HEK293 (cell line): ENCODE measurements around the gene STMN1.

Experiments used
- CTCF ChIA-PET: fragments of 350-600 bp; formaldehyde crosslinking; extraction: SDS; loops from one replicate; lab custom pipeline; 2021; ENCODE audit warnings: antibody characterized with exemption; lab: Yijun Ruan, JAX
- POLR2A ChIA-PET: fragments of 300-600 bp; formaldehyde crosslinking; extraction: SDS; loops from one replicate; lab custom pipeline; 2020; ENCODE audit warnings: antibody characterized with exemption, inconsistent platforms; lab: Yijun Ruan, JAX
- H3K27ac ChIP-seq: fragments of 200-500 bp; sonication (Bioruptor generic); 2 replicates; pipeline ENCODE4 v1.5.1; 2014; ENCODE audit warnings: low read depth, low read length, control low read depth, inconsistent platforms; ENCODE audit errors: extremely low read depth
- H3K36me3 ChIP-seq, 2 experiments: fragments of 200-500 bp in 1 of 2; sonication (Bioruptor generic) in 1 of 2; 1 replicate in 1 of 2; 2 replicates in 1 of 2; pipeline ENCODE4 v1.5.1; 2014 to 2017; ENCODE audit warnings: inconsistent platforms in 2 of 2, low read length in 2 of 2; ENCODE audit not compliant: control insufficient read depth in 2 of 2, insufficient read depth in 1 of 2
- H3K4me1 ChIP-seq: fragments of 200-500 bp; sonication (Bioruptor generic); 2 replicates; pipeline ENCODE4 v1.5.1; 2014; ENCODE audit warnings: mild to moderate bottlenecking, low read length, inconsistent platforms; ENCODE audit not compliant: control insufficient read depth, insufficient read depth
- H3K4me3 ChIP-seq: 2 replicates; pipeline ENCODE4 v1.5.1; 2011; ENCODE audit warnings: low read depth, mild to moderate bottlenecking, control low read depth, low read length, moderate library complexity
- H3K9me3 ChIP-seq: fragments of 200-500 bp; sonication (Bioruptor generic); 2 replicates; pipeline ENCODE4 v1.5.1; 2014; ENCODE audit warnings: low read depth, low read length, inconsistent platforms; ENCODE audit not compliant: control insufficient read depth, insufficient read depth
- EGR2 ChIP-seq: fragments of 450-650 bp; formaldehyde crosslinking; IDR thresholded peaks from 2 replicates; pipeline ENCODE4 v1.5.1; 2016; ENCODE audit warnings: low read depth, missing biosample characterization, missing genetic modification characterization
- GLIS1 ChIP-seq: fragments of 450-650 bp; formaldehyde crosslinking; IDR thresholded peaks from 2 replicates; pipeline ENCODE4 v1.5.1; 2016; ENCODE audit warnings: missing biosample characterization, missing genetic modification characterization
- HOXD13 ChIP-seq: sonication (generic); formaldehyde crosslinking; IDR thresholded peaks from 2 replicates; pipeline ENCODE4 v1.8.0; 2022; ENCODE audit warnings: missing genetic modification reagents, borderline replicate concordance
- IKZF3 ChIP-seq: fragments of 450-650 bp; IDR thresholded peaks from 2 replicates; pipeline ENCODE4 v1.5.0; 2018; ENCODE audit warnings: missing biosample characterization, mild to moderate bottlenecking, missing genetic modification characterization, moderate library complexity
- KLF10 ChIP-seq: fragments of 450-650 bp; IDR thresholded peaks from 2 replicates; pipeline ENCODE4 v1.5.1; 2018; ENCODE audit warnings: missing biosample characterization, mild to moderate bottlenecking, missing genetic modification characterization
- YY1 ChIP-seq: fragments of 450-650 bp; formaldehyde crosslinking; IDR thresholded peaks from 2 replicates; pipeline ENCODE4 v1.5.1; 2018; ENCODE audit warnings: missing biosample characterization, missing genetic modification characterization
- ZNF121 ChIP-seq: fragments of 450-650 bp; formaldehyde crosslinking; IDR thresholded peaks from 2 replicates; pipeline ENCODE4 v1.5.1; 2016; ENCODE audit warnings: missing biosample characterization, missing genetic modification characterization
- ZNF211 ChIP-seq: fragments of 450-650 bp; formaldehyde crosslinking; IDR thresholded peaks from 2 replicates; pipeline ENCODE4 v1.5.1; 2016; ENCODE audit warnings: low read depth, missing biosample characterization, missing genetic modification characterization
- ZNF248 ChIP-seq: fragments of 450-650 bp; formaldehyde crosslinking; IDR thresholded peaks from 2 replicates; pipeline ENCODE4 v1.5.1; 2017; ENCODE audit warnings: missing biosample characterization, missing genetic modification characterization
- ZNF404 ChIP-seq: fragments of 450-650 bp; formaldehyde crosslinking; IDR thresholded peaks from 2 replicates; pipeline ENCODE4 v1.5.1; 2017; ENCODE audit warnings: missing biosample characterization, missing genetic modification characterization
- ZNF433 ChIP-seq: fragments of 450-650 bp; formaldehyde crosslinking; IDR thresholded peaks from 2 replicates; pipeline ENCODE4 v1.5.1; 2016; ENCODE audit warnings: missing biosample characterization, missing genetic modification characterization, low read depth
- ZNF48 ChIP-seq: fragments of 450-650 bp; formaldehyde crosslinking; IDR thresholded peaks from 2 replicates; pipeline ENCODE4 v1.5.1; 2016; ENCODE audit warnings: missing biosample characterization, missing genetic modification characterization
- ZNF501 ChIP-seq: fragments of 450-650 bp; formaldehyde crosslinking; IDR thresholded peaks from 2 replicates; pipeline ENCODE4 v1.5.1; 2016; ENCODE audit warnings: missing biosample characterization, missing genetic modification characterization
- ZNF664 ChIP-seq: fragments of 450-650 bp; formaldehyde crosslinking; IDR thresholded peaks from 2 replicates; pipeline ENCODE4 v1.5.1; 2016; ENCODE audit warnings: missing biosample characterization, missing genetic modification characterization
- TF ChIP-seq, protein P1 (sequence below): fragments of 450-650 bp; formaldehyde crosslinking; IDR thresholded peaks from 2 replicates; pipeline ENCODE4 v1.5.1; 2016; ENCODE audit warnings: missing biosample characterization, missing genetic modification characterization
- TF ChIP-seq, protein P2 (sequence below): fragments of 450-650 bp; formaldehyde crosslinking; IDR thresholded peaks from 2 replicates; pipeline ENCODE4 v1.5.1; 2016; ENCODE audit warnings: missing biosample characterization, missing genetic modification characterization
- TF ChIP-seq, protein P3 (sequence below): fragments of 450-650 bp; formaldehyde crosslinking; IDR thresholded peaks from 2 replicates; pipeline ENCODE4 v1.5.1; 2016; ENCODE audit warnings: missing biosample characterization, missing genetic modification characterization
- TF ChIP-seq, protein P4 (sequence below): fragments of 450-650 bp; formaldehyde crosslinking; IDR thresholded peaks from 2 replicates; pipeline ENCODE4 v1.5.1; 2016; ENCODE audit warnings: missing biosample characterization, missing genetic modification characterization

STMN1 gene

DNA sequence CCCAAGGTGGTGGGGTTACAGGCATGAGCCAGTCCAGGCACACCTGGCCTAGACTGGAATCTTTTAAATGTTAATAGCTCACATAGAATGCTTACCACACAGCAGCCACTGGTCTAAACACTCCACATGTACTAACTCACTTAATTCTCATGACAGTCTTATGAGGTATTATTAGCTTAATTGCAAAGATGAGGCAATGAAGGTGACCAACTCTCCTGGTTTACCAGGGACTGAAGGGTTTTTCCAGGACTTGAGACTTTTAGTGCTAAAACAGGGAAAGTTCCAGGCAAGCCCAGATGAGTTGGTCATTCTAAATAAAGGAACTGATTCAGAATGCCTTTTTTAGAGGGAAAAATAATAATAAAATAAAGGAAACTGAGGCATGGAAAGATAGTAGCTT lies 7.0 kb upstream of the STMN1 start:
- no peaks in the 10 kb centered on the region for H3K36me3 ChIP-seq
- no peak overlapping the region for H3K4me3 ChIP-seq
- no peaks in the 10 kb centered on the region for H3K9me3 ChIP-seq
- CTCF ChIA-PET = interaction anchor here (2.0 kb wide), 1 partner anchor 9 kb away, joined by 8 read pairs; no protein-coding TSS in a partner anchor
- H3K4me1 ChIP-seq = no peaks in the 10 kb centered on the region
- TF ChIP-seq, protein P1, sequence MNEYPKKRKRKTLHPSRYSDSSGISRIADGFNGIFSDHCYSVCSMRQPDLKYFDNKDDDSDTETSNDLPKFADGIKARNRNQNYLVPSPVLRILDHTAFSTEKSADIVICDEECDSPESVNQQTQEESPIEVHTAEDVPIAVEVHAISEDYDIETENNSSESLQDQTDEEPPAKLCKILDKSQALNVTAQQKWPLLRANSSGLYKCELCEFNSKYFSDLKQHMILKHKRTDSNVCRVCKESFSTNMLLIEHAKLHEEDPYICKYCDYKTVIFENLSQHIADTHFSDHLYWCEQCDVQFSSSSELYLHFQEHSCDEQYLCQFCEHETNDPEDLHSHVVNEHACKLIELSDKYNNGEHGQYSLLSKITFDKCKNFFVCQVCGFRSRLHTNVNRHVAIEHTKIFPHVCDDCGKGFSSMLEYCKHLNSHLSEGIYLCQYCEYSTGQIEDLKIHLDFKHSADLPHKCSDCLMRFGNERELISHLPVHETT (tag by site-specific recombination) = no peak
- TF ChIP-seq ZNF48 (tag by site-specific recombination) = no peak
- TF ChIP-seq, protein P2, sequence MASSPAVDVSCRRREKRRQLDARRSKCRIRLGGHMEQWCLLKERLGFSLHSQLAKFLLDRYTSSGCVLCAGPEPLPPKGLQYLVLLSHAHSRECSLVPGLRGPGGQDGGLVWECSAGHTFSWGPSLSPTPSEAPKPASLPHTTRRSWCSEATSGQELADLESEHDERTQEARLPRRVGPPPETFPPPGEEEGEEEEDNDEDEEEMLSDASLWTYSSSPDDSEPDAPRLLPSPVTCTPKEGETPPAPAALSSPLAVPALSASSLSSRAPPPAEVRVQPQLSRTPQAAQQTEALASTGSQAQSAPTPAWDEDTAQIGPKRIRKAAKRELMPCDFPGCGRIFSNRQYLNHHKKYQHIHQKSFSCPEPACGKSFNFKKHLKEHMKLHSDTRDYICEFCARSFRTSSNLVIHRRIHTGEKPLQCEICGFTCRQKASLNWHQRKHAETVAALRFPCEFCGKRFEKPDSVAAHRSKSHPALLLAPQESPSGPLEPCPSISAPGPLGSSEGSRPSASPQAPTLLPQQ (tag by site-specific recombination) = no peak
- no peak for TF ChIP-seq GLIS1 (tag by site-specific recombination)
- peak; percentile 26; the same call in 1 of the 2 replicates for TF ChIP-seq ZNF664
- no peak for TF ChIP-seq KLF10 (tag by site-specific recombination)
- TF ChIP-seq, protein P3, sequence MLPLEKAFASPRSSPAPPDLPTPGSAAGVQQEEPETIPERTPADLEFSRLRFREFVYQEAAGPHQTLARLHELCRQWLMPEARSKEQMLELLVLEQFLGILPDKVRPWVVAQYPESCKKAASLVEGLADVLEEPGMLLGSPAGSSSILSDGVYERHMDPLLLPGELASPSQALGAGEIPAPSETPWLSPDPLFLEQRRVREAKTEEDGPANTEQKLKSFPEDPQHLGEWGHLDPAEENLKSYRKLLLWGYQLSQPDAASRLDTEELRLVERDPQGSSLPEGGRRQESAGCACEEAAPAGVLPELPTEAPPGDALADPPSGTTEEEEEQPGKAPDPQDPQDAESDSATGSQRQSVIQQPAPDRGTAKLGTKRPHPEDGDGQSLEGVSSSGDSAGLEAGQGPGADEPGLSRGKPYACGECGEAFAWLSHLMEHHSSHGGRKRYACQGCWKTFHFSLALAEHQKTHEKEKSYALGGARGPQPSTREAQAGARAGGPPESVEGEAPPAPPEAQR (tag by site-specific recombination) = no peak
- no peak overlapping the region for H3K27ac ChIP-seq
- POLR2A ChIA-PET = no interaction called here

DNA sequence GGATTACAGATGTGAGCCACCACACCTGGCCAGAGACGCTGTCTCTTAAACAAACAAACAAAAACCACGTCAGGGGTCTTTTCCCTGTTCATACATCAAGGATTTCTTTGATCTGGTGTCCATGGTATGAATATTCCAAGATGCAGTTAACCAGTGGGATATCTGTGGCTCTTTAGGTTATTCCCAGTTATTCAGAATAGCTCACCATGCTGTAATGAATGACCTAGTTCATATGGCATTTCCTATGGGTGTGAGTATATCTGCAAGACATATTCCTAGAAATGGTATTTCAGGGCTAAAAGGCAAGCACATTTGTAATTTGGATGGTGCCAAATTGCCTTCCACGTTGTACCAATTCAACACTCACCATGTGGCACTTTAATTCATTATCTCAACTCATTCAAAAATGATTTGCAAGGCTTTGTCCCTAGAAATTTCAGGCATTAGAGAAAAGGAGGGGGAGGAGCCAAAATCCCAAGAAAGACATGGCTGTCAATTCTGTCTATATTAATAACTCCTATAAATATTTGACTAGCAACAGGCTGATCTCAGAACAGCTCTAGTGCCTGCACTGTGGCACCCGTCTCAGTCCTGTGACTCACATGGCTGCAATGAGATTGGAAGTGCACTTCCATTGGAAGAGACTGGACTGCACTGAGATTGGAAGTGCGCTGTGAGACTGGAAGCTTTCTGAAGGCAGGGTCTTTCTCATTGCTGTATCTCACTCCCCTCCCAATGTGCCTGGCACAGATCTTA lies 6.0 kb upstream of the STMN1 start:
- Histone ChIP-seq H3K4me1 (no peaks in the 10 kb centered on the region), H3K36me3 (no peaks in the 10 kb centered on the region), H3K27ac (no peak overlapping the region), H3K9me3 (no peaks in the 10 kb centered on the region), H3K4me3 (no peak overlapping the region)
- ChIA-PET CTCF (interaction anchor here (2.0 kb wide), 1 partner anchor 8 kb away, joined by 8 read pairs; no protein-coding TSS in a partner anchor), POLR2A (no interaction called here)
- no peak for TF ChIP-seq ZNF404 (tag by site-specific recombination)
- no peak for TF ChIP-seq EGR2 (tag by site-specific recombination)
- no peak for TF ChIP-seq ZNF211 (tag by site-specific recombination)
- no peak for TF ChIP-seq HOXD13 (CRISPR knock-in tag)
- no peak for TF ChIP-seq ZNF248 (tag by site-specific recombination)
- no peak for TF ChIP-seq IKZF3
- no peak for TF ChIP-seq YY1 (tag by site-specific recombination)
- no peak for TF ChIP-seq ZNF121 (tag by site-specific recombination)
- no peak for TF ChIP-seq ZNF501 (tag by site-specific recombination)

DNA sequence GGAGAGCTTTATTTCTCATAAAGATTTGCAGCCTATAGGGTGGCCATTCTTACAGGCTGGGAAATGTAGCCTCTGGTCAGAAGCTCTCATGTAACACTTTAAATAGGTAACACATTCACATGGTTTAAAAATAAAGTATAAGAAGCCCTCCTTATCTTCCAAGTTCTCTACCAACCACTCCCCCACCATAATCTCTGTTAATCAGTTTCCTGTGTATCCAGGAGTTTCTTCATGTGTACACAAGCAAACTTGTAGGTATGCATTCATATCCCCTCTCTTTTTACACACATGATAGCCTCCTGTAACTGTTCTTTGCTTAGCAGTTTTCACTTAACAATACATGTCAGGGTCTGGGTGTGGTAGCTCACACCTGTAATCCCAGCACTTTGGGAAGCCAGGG lies 4.9 kb upstream of the STMN1 start:
- H3K36me3 ChIP-seq = no peaks in the 10 kb centered on the region
- no peaks in the 10 kb centered on the region for H3K9me3 ChIP-seq
- CTCF ChIA-PET = interaction anchor here (0.6 to 0.8 kb wide), 3 partner anchors 15 to 711 kb away, joined by 3 to 5 read pairs (median 3); no protein-coding TSS in a partner anchor
- TF ChIP-seq ZNF433 (tag by site-specific recombination) = no peak
- TF ChIP-seq, protein P4, sequence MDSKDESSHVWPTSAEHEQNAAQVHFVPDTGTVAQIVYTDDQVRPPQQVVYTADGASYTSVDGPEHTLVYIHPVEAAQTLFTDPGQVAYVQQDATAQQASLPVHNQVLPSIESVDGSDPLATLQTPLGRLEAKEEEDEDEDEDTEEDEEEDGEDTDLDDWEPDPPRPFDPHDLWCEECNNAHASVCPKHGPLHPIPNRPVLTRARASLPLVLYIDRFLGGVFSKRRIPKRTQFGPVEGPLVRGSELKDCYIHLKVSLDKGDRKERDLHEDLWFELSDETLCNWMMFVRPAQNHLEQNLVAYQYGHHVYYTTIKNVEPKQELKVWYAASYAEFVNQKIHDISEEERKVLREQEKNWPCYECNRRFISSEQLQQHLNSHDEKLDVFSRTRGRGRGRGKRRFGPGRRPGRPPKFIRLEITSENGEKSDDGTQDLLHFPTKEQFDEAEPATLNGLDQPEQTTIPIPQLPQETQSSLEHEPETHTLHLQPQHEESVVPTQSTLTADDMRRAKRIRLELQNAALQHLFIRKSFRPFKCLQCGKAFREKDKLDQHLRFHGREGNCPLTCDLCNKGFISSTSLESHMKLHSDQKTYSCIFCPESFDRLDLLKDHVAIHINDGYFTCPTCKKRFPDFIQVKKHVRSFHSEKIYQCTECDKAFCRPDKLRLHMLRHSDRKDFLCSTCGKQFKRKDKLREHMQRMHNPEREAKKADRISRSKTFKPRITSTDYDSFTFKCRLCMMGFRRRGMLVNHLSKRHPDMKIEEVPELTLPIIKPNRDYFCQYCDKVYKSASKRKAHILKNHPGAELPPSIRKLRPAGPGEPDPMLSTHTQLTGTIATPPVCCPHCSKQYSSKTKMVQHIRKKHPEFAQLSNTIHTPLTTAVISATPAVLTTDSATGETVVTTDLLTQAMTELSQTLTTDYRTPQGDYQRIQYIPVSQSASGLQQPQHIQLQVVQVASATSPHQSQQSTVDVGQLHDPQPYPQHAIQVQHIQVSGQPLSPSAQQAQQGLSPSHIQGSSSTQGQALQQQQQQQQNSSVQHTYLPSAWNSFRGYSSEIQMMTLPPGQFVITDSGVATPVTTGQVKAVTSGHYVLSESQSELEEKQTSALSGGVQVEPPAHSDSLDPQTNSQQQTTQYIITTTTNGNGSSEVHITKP (tag by site-specific recombination) = 0 out of 2 replicates have a peak, but pooled peaks have one; percentile 16
- no peak overlapping the region for H3K27ac ChIP-seq
- no peak overlapping the region for H3K4me3 ChIP-seq
- no peaks in the 10 kb centered on the region; the same call in 1 of the 2 replicates for H3K4me1 ChIP-seq
- POLR2A ChIA-PET = no interaction called here
